IPS-18c (cell line): ENCODE data around the gene CDK5RAP2.
"Not testable (repeated sequence)": the region's sequence is repeated elsewhere in the genome, so short reads cannot be mapped to it uniquely, and the experiment has no call there.

Experiments used
- H3K4me3 ChIP-seq: 2 replicates; pipeline ENCODE4 v1.7.0; 2013; ENCODE audit warnings: low read depth, mild to moderate bottlenecking, low read length, moderate library complexity; ENCODE audit not compliant: insufficient read depth
- H3K9me3 ChIP-seq: one replicate; pipeline ENCODE4 v1.6.1; 2013; ENCODE audit warnings: mild to moderate bottlenecking, low read length, moderate library complexity; ENCODE audit not compliant: control insufficient read depth, insufficient read depth

Gene CDK5RAP2

GRCh38 chr9:120562861-120563443, 17.0 kb downstream of the CDK5RAP2 start:
- Histone ChIP-seq H3K4me3 (no peak overlapping the region), H3K9me3 (no peaks in the 10 kb centered on the region)

- no peak overlapping the region for H3K4me3 ChIP-seq
- H3K9me3 ChIP-seq: no peaks in the 10 kb centered on the region
Observed at GRCh38 chr9:120561709-120562108, 18.3 kb downstream of the CDK5RAP2 start.

- no peaks in the 10 kb centered on the region for H3K9me3 ChIP-seq
- H3K4me3 ChIP-seq: no peak overlapping the region
Observed at GRCh38 chr9:120559546-120559945, 20.4 kb downstream of the CDK5RAP2 start.

- Histone ChIP-seq H3K9me3 (no peaks in the 10 kb centered on the region), H3K4me3 (no peak overlapping the region)
Observed at GRCh38 chr9:120558454-120558853, 21.5 kb downstream of the CDK5RAP2 start.

GRCh38 chr9:120557205-120557604, 22.8 kb downstream of the CDK5RAP2 start:
- no peak overlapping the region for H3K4me3 ChIP-seq
- no peaks in the 10 kb centered on the region for H3K9me3 ChIP-seq

- H3K4me3 ChIP-seq: no peak overlapping the region
- no peaks in the 10 kb centered on the region for H3K9me3 ChIP-seq
Observed at GRCh38 chr9:120556775-120557174, 23.2 kb downstream of the CDK5RAP2 start.

- Histone ChIP-seq H3K9me3 (no peaks in the 10 kb centered on the region), H3K4me3 (no peak overlapping the region)
Observed at GRCh38 chr9:120555839-120556238, 24.1 kb downstream of the CDK5RAP2 start.

- not testable (repeated sequence) for H3K9me3 ChIP-seq
Observed at GRCh38 chr9:120552210-120552704, 27.7 kb downstream of the CDK5RAP2 start.

GRCh38 chr9:120545701-120546550, 34.0 kb downstream of the CDK5RAP2 start:
- H3K4me3 ChIP-seq: no peak overlapping the region
- no peaks in the 10 kb centered on the region for H3K9me3 ChIP-seq

More at GRCh38 chr9:120552210-120552704, 27.7 kb downstream of the CDK5RAP2 start:
- not testable (repeated sequence) for H3K4me3 ChIP-seq

GRCh38 chr9:120544441-120544840, 35.5 kb downstream of the CDK5RAP2 start:
- no peaks in the 10 kb centered on the region for H3K9me3 ChIP-seq
- no peak overlapping the region for H3K4me3 ChIP-seq

- Histone ChIP-seq H3K9me3 (no peaks in the 10 kb centered on the region), H3K4me3 (no peak overlapping the region)
Observed at GRCh38 chr9:120542701-120543490, 37.1 kb downstream of the CDK5RAP2 start.

GRCh38 chr9:120541921-120542320, 38.0 kb downstream of the CDK5RAP2 start:
- Histone ChIP-seq H3K4me3 (no peak overlapping the region), H3K9me3 (no peaks in the 10 kb centered on the region)

GRCh38 chr9:120539951-120540350, 40.0 kb downstream of the CDK5RAP2 start:
- Histone ChIP-seq H3K4me3 (no peak overlapping the region), H3K9me3 (no peaks in the 10 kb centered on the region)

GRCh38 chr9:120538339-120538738, 41.6 kb downstream of the CDK5RAP2 start:
- H3K9me3 ChIP-seq: no peaks in the 10 kb centered on the region
- no peak overlapping the region for H3K4me3 ChIP-seq

GRCh38 chr9:120536949-120537640, 42.9 kb downstream of the CDK5RAP2 start:
- no peak overlapping the region for H3K4me3 ChIP-seq
- no peaks in the 10 kb centered on the region for H3K9me3 ChIP-seq

- no peaks in the 10 kb centered on the region for H3K9me3 ChIP-seq
Observed at GRCh38 chr9:120536094-120536493, 43.9 kb downstream of the CDK5RAP2 start.

GRCh38 chr9:120534266-120534665, 45.7 kb downstream of the CDK5RAP2 start:
- Histone ChIP-seq H3K4me3 (no peak overlapping the region), H3K9me3 (no peaks in the 10 kb centered on the region)

More at GRCh38 chr9:120536094-120536493, 43.9 kb downstream of the CDK5RAP2 start:
- H3K4me3 ChIP-seq: no peak overlapping the region
